Measurements from ENCODE around the gene ZNF19.
"Not testable (repeated sequence)": the region's sequence is repeated elsewhere in the genome, so short reads cannot be mapped to it uniquely, and the experiment has no call there.

Gene ZNF19

GRCh38 chr16:71489122-71489521 is at the start of gene ZNF19:
ZNF19 (minus strand) TSS chr16:71489324; CDS start chr16:71482114, 7,210 bp downstream.
- DNase-seq = no peak

DNA sequence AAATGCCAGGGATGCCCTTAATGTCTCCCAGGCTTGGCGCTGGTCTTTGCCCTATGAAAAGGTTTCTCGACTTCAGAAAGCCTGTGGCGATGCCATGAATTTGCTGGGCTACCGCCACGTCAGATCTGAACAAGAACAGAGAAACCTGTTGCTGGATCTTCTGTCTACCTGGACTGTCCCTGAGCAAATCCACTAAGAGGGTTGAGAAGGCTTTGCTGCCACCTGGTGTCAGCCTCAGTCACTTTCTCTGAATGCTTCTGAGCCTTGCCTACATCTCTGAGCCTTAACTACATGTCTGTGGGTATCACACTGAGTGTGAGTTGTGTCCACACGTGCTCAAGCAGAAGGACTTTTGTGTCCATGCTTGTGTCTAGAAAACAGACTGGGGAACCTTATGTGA is 48.5 kb upstream of the ZNF19 start:
- DNase-seq = peak; percentile 62

DNA sequence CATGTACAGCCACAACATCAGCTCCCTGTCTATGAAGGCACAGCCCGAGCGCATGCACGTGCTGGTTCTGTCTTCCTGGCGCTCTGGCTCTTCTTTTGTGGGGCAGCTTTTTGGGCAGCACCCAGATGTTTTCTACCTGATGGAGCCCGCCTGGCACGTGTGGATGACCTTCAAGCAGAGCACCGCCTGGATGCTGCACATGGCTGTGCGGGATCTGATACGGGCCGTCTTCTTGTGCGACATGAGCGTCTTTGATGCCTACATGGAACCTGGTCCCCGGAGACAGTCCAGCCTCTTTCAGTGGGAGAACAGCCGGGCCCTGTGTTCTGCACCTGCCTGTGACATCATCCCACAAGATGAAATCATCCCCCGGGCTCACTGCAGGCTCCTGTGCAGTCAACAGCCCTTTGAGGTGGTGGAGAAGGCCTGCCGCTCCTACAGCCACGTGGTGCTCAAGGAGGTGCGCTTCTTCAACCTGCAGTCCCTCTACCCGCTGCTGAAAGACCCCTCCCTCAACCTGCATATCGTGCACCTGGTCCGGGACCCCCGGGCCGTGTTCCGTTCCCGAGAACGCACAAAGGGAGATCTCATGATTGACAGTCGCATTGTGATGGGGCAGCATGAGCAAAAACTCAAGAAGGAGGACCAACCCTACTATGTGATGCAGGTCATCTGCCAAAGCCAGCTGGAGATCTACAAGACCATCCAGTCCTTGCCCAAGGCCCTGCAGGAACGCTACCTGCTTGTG is 47.8 kb upstream of the ZNF19 start:
- DNase-seq = peak; percentile 18

- DNase-seq = no peak
These were observed 43.2 kb upstream of the ZNF19 start for GRCh38 chr16:71532366-71532765.

- no peak for DNase-seq
These were observed 39.7 kb upstream of the ZNF19 start for GRCh38 chr16:71528863-71529262.

DNA sequence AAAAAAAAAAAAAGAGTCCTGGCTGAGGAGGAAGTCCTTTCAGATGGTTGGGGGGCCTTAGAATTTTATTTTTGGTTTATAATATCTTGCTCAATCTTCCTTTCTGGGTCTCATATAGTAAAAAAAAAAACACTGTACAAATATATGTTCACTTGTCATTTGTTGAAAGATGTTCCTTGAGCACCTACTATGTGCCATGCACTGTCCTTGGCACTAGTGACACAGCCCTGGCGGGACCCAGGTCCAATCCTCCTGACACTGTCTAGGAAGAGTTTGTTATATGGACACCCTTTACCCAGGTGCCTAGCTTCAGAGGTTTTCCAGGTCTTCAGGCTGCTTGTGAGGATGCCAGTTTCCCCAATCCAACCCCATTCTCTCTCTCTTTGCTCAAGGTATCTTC is 39.1 kb upstream of the ZNF19 start:
- no peak for DNase-seq

DNA sequence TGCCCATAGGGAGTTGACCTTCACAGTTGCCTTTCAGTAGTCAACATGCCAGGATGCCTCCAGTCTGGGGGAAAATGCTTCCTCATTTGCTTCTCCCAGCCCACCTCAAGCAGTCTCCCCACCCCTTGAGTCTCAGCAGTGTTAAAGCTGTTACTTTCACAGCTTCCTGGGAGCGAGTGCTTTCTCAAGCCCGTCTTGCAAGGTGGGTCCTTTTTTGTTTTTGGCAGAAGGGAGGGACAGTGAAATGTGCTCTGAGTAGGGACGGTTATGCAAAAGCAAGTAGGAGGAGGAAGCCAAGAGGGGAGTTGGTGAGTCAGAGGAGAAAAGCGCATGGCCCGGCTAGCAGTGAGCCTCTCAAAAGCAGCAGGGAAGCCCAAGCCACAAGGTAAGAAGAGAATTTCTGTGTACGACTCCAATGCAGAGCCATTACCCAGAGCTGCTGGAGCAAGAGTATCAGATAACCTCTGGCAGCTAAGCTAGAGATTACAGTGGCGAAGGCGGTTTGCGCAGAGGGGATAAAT is 37.0 kb upstream of the ZNF19 start, which contains the start of gene CHST4:
Gene CHST4, plus strand, starts transcription at position 316 of the 521 bp plus-strand sequence. CDS start 10,252 bp downstream, outside the sequence.
- DNase-seq = no peak

DNA sequence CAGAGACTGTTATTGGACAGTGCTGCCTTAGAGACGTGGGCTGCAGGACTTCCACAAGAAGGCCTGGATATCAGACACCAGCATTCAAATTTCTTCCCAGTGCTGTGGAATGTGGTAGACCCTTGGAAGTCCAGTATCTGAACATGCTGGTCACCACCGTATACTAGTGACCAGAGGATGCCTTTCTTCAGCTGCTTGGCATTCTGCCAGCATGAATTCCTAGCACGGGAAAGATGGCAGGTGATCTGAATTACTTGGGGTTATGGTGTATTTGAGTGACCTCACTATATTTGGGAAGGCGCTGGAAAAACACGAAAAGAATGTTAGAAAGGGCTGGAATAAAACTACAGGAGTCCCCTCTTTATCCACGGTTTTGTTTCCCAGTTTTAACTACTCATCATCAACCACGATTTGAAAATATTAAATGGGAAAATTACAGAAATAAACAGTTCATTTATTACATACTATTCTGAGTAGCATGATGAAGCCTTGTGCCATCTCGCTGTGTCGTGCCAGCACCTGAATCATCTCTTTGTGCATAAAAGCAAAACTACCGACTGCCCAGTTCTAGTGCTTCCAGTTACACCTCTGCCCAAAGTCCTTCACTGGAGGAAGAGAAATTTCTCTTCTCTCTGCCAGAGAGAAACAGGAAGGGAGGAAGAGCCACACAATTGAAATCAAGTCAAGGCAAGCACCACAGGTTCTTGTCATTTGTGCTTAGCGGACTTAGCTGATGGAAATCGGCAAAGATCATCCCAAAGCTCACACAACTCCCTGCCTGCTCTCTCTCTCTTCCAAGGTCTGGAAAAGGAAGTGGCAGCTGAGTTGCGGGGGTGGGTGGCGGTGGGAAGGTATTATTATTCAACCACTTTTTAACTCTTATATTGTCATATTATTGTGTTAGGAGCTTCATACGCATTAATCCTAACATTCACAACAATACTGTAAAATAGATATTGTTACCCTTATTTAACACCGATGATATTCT is 35.7 kb upstream of the ZNF19 start:
- DNase-seq = no peak

GRCh38 chr16:71520550-71520949 is 31.4 kb upstream of the ZNF19 start:
- DNase-seq = no peak

- no peak for DNase-seq
These were observed 25.9 kb upstream of the ZNF19 start for GRCh38 chr16:71515026-71515425.

GRCh38 chr16:71514476-71514875 is 25.4 kb upstream of the ZNF19 start:
- no peak for DNase-seq

DNA sequence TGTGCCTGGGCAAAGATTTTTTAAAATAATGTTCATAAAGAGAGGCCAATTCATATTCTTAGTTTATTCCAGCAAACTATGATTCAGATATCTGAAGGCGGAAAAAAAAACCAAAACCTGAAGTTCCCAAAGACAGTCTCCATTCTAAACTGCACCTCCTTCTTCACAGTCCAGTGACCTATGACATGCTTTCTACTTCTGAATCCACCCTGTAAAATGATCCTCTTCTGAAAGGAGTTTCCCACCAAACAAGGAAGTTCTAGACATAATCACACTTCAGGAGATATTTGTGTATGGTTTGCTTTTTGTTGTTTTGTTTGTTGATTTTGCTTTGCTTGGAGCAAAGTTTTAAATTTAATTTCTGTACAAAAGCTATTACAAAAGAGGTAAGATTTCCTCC is 24.2 kb upstream of the ZNF19 start:
- DNase-seq = no peak

- no peak for DNase-seq
These were observed 17.9 kb upstream of the ZNF19 start for GRCh38 chr16:71507061-71507460.

DNA sequence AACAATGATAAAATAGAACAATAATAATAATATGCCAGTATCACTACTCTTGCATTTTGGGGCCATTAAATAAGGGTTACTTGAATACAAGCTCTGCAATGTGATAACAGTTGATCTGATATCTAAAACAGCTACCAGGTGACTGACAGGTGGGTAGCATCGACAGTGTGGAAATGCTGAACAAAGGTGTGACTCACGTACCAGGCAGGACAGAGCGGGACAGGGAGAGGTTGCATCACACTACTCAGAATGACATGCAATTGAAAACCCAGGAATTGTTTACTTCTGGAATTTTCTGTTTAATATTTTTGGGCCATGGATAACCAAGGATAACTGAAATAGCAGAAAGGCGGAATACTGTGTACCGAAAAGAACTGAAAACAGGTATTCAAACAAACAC is 15.8 kb upstream of the ZNF19 start:
- DNase-seq = no peak

GRCh38 chr16:71504051-71504450 is 14.9 kb upstream of the ZNF19 start:
- DNase-seq = not testable (repeated sequence)

DNA sequence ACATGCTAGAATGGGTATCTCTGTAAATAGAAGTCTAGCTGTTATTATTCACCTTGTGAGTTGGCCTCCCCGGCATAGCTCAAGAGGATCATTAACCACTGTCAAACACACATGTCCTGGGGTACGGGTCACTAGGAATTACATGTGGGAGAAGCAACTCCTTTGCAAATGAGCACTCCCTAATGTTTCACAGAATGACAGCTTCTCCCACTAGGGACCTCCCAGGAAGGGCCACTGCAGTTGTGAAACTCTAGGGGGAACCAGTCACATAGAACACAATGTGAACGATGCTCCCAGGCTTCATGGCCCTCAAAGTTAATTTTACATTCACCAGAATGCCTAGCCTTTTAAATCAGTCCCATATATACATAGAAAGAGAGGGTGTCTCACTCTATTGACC is 12.4 kb upstream of the ZNF19 start:
- no peak for DNase-seq

DNA sequence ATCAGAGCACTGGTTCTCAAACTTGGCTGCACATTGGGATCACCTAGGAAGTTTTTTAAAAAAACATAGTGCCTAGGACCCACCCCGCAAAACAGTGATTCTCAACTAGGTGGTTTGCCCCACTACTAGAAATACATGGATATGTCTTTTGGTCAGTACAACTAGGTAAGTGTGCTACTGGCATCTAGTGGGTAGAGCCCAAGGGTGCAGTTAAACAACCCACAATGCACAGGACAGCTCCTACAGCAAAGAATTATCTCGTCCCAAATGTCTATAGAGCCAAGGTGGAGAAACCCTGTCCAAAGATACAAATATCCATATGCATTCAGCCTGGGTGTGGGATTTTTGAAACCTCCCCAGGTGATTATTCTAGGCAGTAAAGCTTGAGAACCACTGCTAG is 11.8 kb upstream of the ZNF19 start:
- DNase-seq = no peak

GRCh38 chr16:71499775-71500364 is 10.7 kb upstream of the ZNF19 start:
- peak; percentile 35 for DNase-seq

DNA sequence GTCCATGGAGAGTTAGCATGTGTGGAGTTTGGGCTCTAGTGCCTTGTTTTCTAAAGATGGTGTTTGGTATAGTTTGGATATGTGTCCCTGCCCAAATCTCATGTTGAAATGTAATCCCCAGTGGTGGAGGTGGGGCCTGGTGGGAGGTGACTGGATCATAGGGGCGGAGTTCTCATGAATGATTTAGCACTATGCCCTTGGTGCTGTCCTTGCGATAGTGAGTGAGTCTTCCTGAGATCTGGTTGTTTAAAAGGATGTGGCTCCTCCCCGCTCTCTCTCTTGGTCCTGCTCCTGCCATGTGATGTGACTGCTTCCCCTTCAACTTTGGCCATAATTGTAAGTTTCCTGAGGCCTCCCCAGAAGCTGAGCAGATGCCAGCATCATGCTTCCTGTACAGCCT is 8.9 kb upstream of the ZNF19 start:
- DNase-seq = no peak

GRCh38 chr16:71493213-71493612 is 4.1 kb upstream of the ZNF19 start:
- no peak for DNase-seq

- no peak for DNase-seq
These were observed 3.7 kb upstream of the ZNF19 start for GRCh38 chr16:71492786-71493185.

DNA sequence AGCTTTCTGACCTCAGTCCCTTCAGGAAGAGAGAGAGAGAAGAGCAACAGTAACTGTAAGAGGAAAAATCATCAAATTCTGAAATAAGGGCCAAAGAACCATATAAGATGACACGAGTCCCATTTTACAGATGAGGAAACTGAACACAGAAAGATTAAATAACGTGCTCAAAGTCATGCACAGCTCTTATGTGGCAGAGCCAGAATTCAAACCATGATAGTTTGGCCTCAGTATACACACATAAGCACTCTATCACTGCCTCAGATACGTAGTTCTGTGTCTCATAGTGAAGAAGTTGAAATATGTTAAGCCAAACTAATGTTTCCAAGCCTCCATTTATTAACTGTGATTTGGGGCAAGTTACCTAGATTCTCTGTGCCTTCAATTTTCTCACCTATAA is 1.9 kb upstream of the ZNF19 start:
- no peak for DNase-seq

DNA sequence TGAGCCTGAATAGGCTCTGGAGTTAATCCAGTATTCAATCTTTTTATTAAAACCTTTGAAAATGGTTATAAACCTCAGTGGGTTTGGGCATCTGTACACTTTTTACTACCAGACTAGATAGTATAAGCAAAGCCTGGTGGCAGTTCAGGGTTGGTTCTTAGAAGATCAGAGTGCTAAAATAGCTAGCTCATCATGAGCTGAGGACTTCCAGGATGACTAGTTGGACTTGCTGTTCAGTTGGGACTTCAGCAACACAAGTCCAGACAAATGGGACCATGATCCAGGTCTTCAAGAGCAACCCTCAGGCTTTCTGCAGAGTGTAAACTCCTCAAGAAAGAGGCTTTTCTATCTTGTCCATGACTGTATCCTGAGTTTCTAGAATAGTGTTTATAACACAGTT is 1.2 kb upstream of the ZNF19 start:
- no peak for DNase-seq
